ENCODE data around the gene FRMD4A. TPM values are rescaled to one million over a fixed set of nuclear protein-coding genes. Genes with fewer than 3 reads are reported as not detected.

Gene FRMD4A
- total RNA-seq, 2 experiments from 2014 or later = 3.1 to 3.7 TPM

GRCh38 chr10:14325325-14325955, 5.3 kb downstream of the FRMD4A start:
- ChIA-PET CTCF (no interaction called here), POLR2A (no interaction called here)
- Mint-ChIP-seq H3K36me3 (ENCODE audit: low read depth) (no peaks in the 10 kb centered on the region), H3K9me3 (no peaks in the 10 kb centered on the region), H3K4me3 (no peak overlapping the region), H3K27me3 (peaks cover 39% of the 10 kb centered on the region), H3K27ac (no peak overlapping the region), H3K4me1 (ENCODE audit: low read depth) (no peaks in the 10 kb centered on the region)
- DNase-seq = peak; percentile 4 to 61 (median 28)
- Histone ChIP-seq H3K36me3 (ENCODE audit: insufficient read depth, low read length) (no peaks in the 10 kb centered on the region), H3K27ac (ENCODE audit: low read depth in 1 of 2, low read length in 2 of 2) (no peak overlapping the region), H3K27me3 (ENCODE audit: control insufficient read depth in 1 of 2, insufficient read depth in 2 of 2, low read length in 2 of 2) (peaks cover 8 to 25% of the 10 kb centered on the region in 2 experiments), H3K4me1 (ENCODE audit: insufficient read depth, low read length) (no peaks in the 10 kb centered on the region), H3K9me3 (ENCODE audit: control insufficient read depth in 1 of 2, insufficient read depth in 1 of 2, low read length in 2 of 2) (no peaks in the 10 kb centered on the region), H3K4me3 (ENCODE audit: low read length) (no peak overlapping the region)
- TF ChIP-seq, protein P1, sequence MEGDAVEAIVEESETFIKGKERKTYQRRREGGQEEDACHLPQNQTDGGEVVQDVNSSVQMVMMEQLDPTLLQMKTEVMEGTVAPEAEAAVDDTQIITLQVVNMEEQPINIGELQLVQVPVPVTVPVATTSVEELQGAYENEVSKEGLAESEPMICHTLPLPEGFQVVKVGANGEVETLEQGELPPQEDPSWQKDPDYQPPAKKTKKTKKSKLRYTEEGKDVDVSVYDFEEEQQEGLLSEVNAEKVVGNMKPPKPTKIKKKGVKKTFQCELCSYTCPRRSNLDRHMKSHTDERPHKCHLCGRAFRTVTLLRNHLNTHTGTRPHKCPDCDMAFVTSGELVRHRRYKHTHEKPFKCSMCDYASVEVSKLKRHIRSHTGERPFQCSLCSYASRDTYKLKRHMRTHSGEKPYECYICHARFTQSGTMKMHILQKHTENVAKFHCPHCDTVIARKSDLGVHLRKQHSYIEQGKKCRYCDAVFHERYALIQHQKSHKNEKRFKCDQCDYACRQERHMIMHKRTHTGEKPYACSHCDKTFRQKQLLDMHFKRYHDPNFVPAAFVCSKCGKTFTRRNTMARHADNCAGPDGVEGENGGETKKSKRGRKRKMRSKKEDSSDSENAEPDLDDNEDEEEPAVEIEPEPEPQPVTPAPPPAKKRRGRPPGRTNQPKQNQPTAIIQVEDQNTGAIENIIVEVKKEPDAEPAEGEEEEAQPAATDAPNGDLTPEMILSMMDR (IDR thresholded peaks at IDR 0.05) = peak; percentile 53
- intact Hi-C loops (cut with DNase I, micrococcal nuclease) = no loop called here
- no peak for ATAC-seq (ENCODE audit: poor library complexity)

DNA sequence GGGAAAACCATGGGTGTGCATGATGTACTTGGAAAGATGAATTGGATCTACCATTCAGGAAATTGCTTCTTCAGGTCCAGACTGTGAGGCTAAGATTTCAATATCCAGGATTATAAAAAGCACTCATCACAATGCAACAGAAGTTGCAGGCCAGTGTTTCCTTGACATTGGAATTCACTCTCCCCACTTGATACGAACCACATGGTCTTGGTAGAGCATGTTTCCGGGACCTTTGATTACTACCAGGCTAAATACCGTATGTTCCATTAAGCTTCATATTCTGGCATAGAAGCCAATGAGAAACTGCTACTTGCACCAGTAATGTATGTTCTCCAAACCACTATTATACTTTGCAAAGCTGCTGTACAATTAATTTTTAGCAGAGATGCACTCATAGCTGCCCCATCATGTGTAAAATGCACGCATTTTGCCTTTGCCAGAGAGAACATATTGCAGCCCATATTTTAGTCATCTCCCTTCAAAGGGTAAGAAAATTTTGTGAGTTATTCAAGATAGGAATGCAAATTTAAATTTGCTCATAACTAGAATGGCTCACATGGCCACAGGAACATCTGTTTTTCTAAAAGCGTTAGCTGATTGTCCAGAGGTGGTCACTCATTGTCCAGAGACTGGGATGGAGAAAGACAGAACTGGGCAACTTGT, 8.1 kb downstream of the FRMD4A start:
- POLR2A ChIA-PET = no interaction called here
- Histone ChIP-seq H3K4me1 (ENCODE audit: insufficient read depth, low read length) (no peaks in the 10 kb centered on the region), H3K27me3 (ENCODE audit: control insufficient read depth in 1 of 2, insufficient read depth in 2 of 2, low read length in 2 of 2) (peaks cover 11% of the 10 kb centered on the region in 2 experiments), H3K36me3 (ENCODE audit: insufficient read depth, low read length) (no peaks in the 10 kb centered on the region), H3K9me3 (ENCODE audit: control insufficient read depth in 1 of 2, insufficient read depth in 1 of 2, low read length in 2 of 2) (no peaks in the 10 kb centered on the region), H3K27ac (ENCODE audit: low read depth in 1 of 2, low read length in 2 of 2) (no peak overlapping the region), H3K4me3 (ENCODE audit: low read length) (no peak overlapping the region)
- Mint-ChIP-seq H3K27ac (no peak overlapping the region), H3K4me3 (no peak overlapping the region), H3K4me1 (ENCODE audit: low read depth) (no peaks in the 10 kb centered on the region), H3K27me3 (peaks cover 39% of the 10 kb centered on the region), H3K9me3 (no peaks in the 10 kb centered on the region), H3K36me3 (ENCODE audit: low read depth) (no peaks in the 10 kb centered on the region)
- ATAC-seq (ENCODE audit: poor library complexity) (no peak), DNase-seq (no peak)
- CTCF ChIA-PET = no interaction called here
- intact Hi-C loops (cut with DNase I, micrococcal nuclease) = no loop called here
- TF ChIP-seq, protein P1 (IDR thresholded peaks at IDR 0.05) = no peak

- no peaks in the 10 kb centered on the region for H3K36me3 ChIP-seq (ENCODE audit: insufficient read depth, low read length)
- DNase-seq (no peak), ATAC-seq (ENCODE audit: poor library complexity) (no peak)
- Mint-ChIP-seq H3K4me1 (ENCODE audit: low read depth) (no peaks in the 10 kb centered on the region), H3K36me3 (ENCODE audit: low read depth) (no peaks in the 10 kb centered on the region), H3K4me3 (no peak overlapping the region), H3K27me3 (peaks cover 49% of the 10 kb centered on the region), H3K9me3 (no peaks in the 10 kb centered on the region), H3K27ac (no peak overlapping the region)
- no peak overlapping the region for H3K4me3 ChIP-seq (ENCODE audit: low read length)
- intact Hi-C loops (cut with DNase I, micrococcal nuclease) = no loop called here
- TF ChIP-seq, protein P1 (IDR thresholded peaks at IDR 0.05) = no peak
- H3K27me3 ChIP-seq (ENCODE audit: control insufficient read depth in 1 of 2, insufficient read depth in 2 of 2, low read length in 2 of 2) = peaks cover 8 to 13% of the 10 kb centered on the region in 2 experiments
- no peak overlapping the region for H3K27ac ChIP-seq (ENCODE audit: low read depth in 1 of 2, low read length in 2 of 2)
- H3K4me1 ChIP-seq (ENCODE audit: insufficient read depth, low read length) = no peaks in the 10 kb centered on the region
- CTCF ChIA-PET = interaction anchor here (0.8 kb wide), 1 partner anchor 26 kb away, joined by 3 read pairs; no protein-coding TSS in a partner anchor
- H3K9me3 ChIP-seq (ENCODE audit: control insufficient read depth in 1 of 2, insufficient read depth in 1 of 2, low read length in 2 of 2) = no peaks in the 10 kb centered on the region
- POLR2A ChIA-PET = no interaction called here
Measured at GRCh38 chr10:14318007-14318406, 12.7 kb downstream of the FRMD4A start.
